Measurements from ENCODE around the gene ARCN1. TPM values are rescaled to one million over a fixed set of nuclear protein-coding genes. Genes with fewer than 3 reads are reported as not detected.

Gene ARCN1
- total and polyA plus RNA-seq, 9 of the 15 experiments (the other 6 are each of a cell fraction or from before 2014, with no cell fraction given), result 30.0 to 224 (median 76.4) TPM

- Histone ChIP-seq H3K36me3 (ENCODE audit: control insufficient read depth, insufficient read depth, low read length) (peaks cover 61% of the 10 kb centered on the region), H3K4me2 (ENCODE audit: insufficient read depth, low read length) (no peak overlapping the region), H4K20me1 (replicated peaks; ENCODE audit: control insufficient read depth, insufficient read depth, low read length) (no peaks in the 10 kb centered on the region), H3K4me3 (no peak overlapping the region), H3K79me2 (ENCODE audit: control insufficient read depth, insufficient read depth, low read length) (no peaks in the 10 kb centered on the region), H2AFZ (ENCODE audit: low read depth, low read length) (no peak overlapping the region), H3K9me1 (ENCODE audit: control insufficient read depth, insufficient read depth, low read length) (peaks cover 6% of the 10 kb centered on the region), H3K4me1 (replicated peaks in 1 of 2; ENCODE audit: control insufficient read depth in 2 of 2, insufficient read depth in 2 of 2, low read length in 2 of 2) (peaks cover 13 to 37% of the 10 kb centered on the region in 2 experiments; a peak in 4 of 5 replicates), H3K27ac (ENCODE audit: extremely low read depth, low read depth, low read length) (no peak overlapping the region), H3K9ac (ENCODE audit: insufficient read depth in 1 of 2, low read depth in 2 of 2, low read length in 2 of 2) (no peak overlapping the region; a peak in 1 of 4 replicates), H3K27me3 (ENCODE audit: control insufficient read depth in 2 of 2, insufficient read depth in 2 of 2, low read length in 2 of 2) (no peaks in the 10 kb centered on the region), H3K9me3 (replicated peaks; ENCODE audit: control insufficient read depth, insufficient read depth, low read depth, low read length) (no peaks in the 10 kb centered on the region)
- TF ChIP-seq RNF219 (CRISPR knock-in tag; IDR thresholded peaks at IDR 0.05) (no peak), ETV5 (CRISPR knock-in tag; IDR thresholded peaks at IDR 0.05; ENCODE audit: low read depth) (no peak), CCNT2 (IDR thresholded peaks at IDR 0.05; ENCODE audit: borderline replicate concordance, extremely low read depth, insufficient read length, low read depth, low read length) (no peak), TAF9B (IDR thresholded peaks at IDR 0.05; ENCODE audit: partially characterized antibody) (no peak), ZNF511 (CRISPR knock-in tag; IDR thresholded peaks at IDR 0.05) (no peak), CBX1 (IDR thresholded peaks at IDR 0.05; ENCODE audit: low read depth) (no peak), GTF2E2 (tag; IDR thresholded peaks at IDR 0.05) (no peak), KDM2B (CRISPR knock-in tag; IDR thresholded peaks at IDR 0.05) (no peak), RBM34 (IDR thresholded peaks at IDR 0.05; ENCODE audit: borderline replicate concordance, insufficient read depth, low read length) (no peak), RBM39 (optimal IDR thresholded peaks at IDR 0.05; ENCODE audit: low read depth, low read length) (no peak), E4F1 (CRISPR knock-in tag; IDR thresholded peaks at IDR 0.05; ENCODE audit: borderline replicate concordance) (no peak), NEUROD1 (IDR thresholded peaks at IDR 0.05; ENCODE audit: borderline replicate concordance, low read depth, low read length, partially characterized antibody) (no peak), CREB3L1 (IDR thresholded peaks at IDR 0.05; ENCODE audit: borderline replicate concordance, low read depth) (no peak), FUS (optimal IDR thresholded peaks at IDR 0.05; ENCODE audit: low read depth, low read length) (no peak)
- ChIA-PET CTCF (ENCODE audit: low intra/inter-chr PET ratio) (no interaction called here), POLR2A (interaction anchor here (0.7 to 1.1 kb wide), 2 partner anchors 9 to 11 kb away, joined by 3 read pairs; no protein-coding TSS in a partner anchor)
- intact Hi-C loops (cut with micrococcal nuclease) (no loop called here), in situ Hi-C loops (cut with MboI) (no loop called here)
- 79% methylated on average over 3 of the region's 3 CpGs for WGBS (ENCODE audit: insufficient coverage, low coverage, missing lambda C conversion rate)
- ATAC-seq, result no peak
- no peak for FAIRE-seq
- no peak for DNase-seq (ENCODE audit: extremely low read depth in 1 of 4, low spot score in 3 of 4)
- no TSS peak for BruUV-seq (replicated peaks)
Observed at GRCh38 chr11:118646393-118646792, 74.2 kb downstream of the ARCN1 start.

Measured in K562 (cell line).